AG04450 (cell line): Measurements from ENCODE around the gene SH3PXD2A. TPM values are rescaled to one million over a fixed set of nuclear protein-coding genes. Genes with fewer than 3 reads are reported as not detected.

Experiments
- CTCF ChIA-PET: fragments of 300-600, 350-600 bp; formaldehyde crosslinking; extraction: SDS; loops from one replicate; lab custom pipeline; 2022; ENCODE audit warnings: antibody characterized with exemption, inconsistent platforms; lab: Charles Lee
- POLR2A ChIA-PET: fragments of 350-600 bp; formaldehyde crosslinking; extraction: SDS; loops from one replicate; lab custom pipeline; 2021; ENCODE audit warnings: antibody characterized with exemption, inconsistent platforms; lab: Yijun Ruan, JAX
- DNase-seq: peaks from one replicate; pipeline ENCODE4 v3.0.0-alpha.2; 2011; ENCODE audit warnings: low read depth, low spot score
- H3K27ac ChIP-seq: one replicate; pipeline ENCODE4 v1.5.1; 2012; ENCODE audit warnings: low read depth, low read length, control low read depth
- H3K27me3 ChIP-seq: one replicate; pipeline ENCODE4 v1.6.0; 2012; ENCODE audit warnings: low read length; ENCODE audit not compliant: control insufficient read depth, insufficient read depth
- H3K4me3 ChIP-seq: 2 replicates; pipeline ENCODE4 v1.5.1; 2011; ENCODE audit warnings: mild to moderate bottlenecking, low read depth, low read length, control low read depth
- H3K9me3 ChIP-seq: 2 replicates; pipeline ENCODE4 v1.5.1; 2012; ENCODE audit warnings: low read length; ENCODE audit not compliant: control insufficient read depth, insufficient read depth
- CTCF ChIP-seq: IDR thresholded peaks from 2 replicates; pipeline ENCODE4 v1.5.1; 2011; ENCODE audit warnings: low read depth, low read length, control low read depth, inconsistent platforms
- polyA plus RNA-seq: library from polyadenylated mRNA; depleted of rRNA; stranded (reverse); fragments of >200 nt; gene quantifications from 2 replicates; pipeline ENCODE4 v1.2.3, GENCODE V29; 2011

The SH3PXD2A gene
- polyA plus RNA-seq, 1 experiment: 22.9 TPM

- no peak for TF ChIP-seq CTCF
- Histone ChIP-seq H3K27ac (peak overlapping the region; percentile 31), H3K9me3 (no peaks in the 10 kb centered on the region), H3K27me3 (no peaks in the 10 kb centered on the region), H3K4me3 (no peak overlapping the region)
- POLR2A ChIA-PET: no interaction called here
- DNase-seq: no peak
- CTCF ChIA-PET: interaction anchor here (1.2 kb wide), 1 partner anchor 134 kb away, joined by 3 read pairs; no protein-coding TSS in a partner anchor
Measured at GRCh38 chr10:103820101-103821062, 35.0 kb downstream of the SH3PXD2A start.

- Histone ChIP-seq H3K27ac (no peak overlapping the region), H3K4me3 (no peak overlapping the region), H3K27me3 (no peaks in the 10 kb centered on the region), H3K9me3 (no peaks in the 10 kb centered on the region)
- ChIA-PET POLR2A (no interaction called here), CTCF (no interaction called here)
- DNase-seq: no peak
- no peak for TF ChIP-seq CTCF
Measured at GRCh38 chr10:103819493-103819892, 35.9 kb downstream of the SH3PXD2A start.

- Histone ChIP-seq H3K9me3 (no peaks in the 10 kb centered on the region), H3K27me3 (no peaks in the 10 kb centered on the region), H3K4me3 (no peak overlapping the region), H3K27ac (no peak overlapping the region)
- no peak for DNase-seq
- ChIA-PET POLR2A (no interaction called here), CTCF (no interaction called here)
- no peak for TF ChIP-seq CTCF
Measured at GRCh38 chr10:103818765-103819374, 36.5 kb downstream of the SH3PXD2A start.

GRCh38 chr10:103818105-103818504 lies 37.3 kb downstream of the SH3PXD2A start:
- no peak for TF ChIP-seq CTCF
- Histone ChIP-seq H3K27ac (no peak overlapping the region), H3K27me3 (no peaks in the 10 kb centered on the region), H3K9me3 (no peaks in the 10 kb centered on the region), H3K4me3 (no peak overlapping the region)
- ChIA-PET POLR2A (no interaction called here), CTCF (no interaction called here)
- DNase-seq: no peak

GRCh38 chr10:103816431-103816830 lies 38.9 kb downstream of the SH3PXD2A start:
- Histone ChIP-seq H3K9me3 (no peaks in the 10 kb centered on the region), H3K27ac (no peak overlapping the region), H3K4me3 (no peak overlapping the region), H3K27me3 (no peaks in the 10 kb centered on the region)
- POLR2A ChIA-PET: interaction anchor here (0.6 kb wide), 1 partner anchor 58 kb away, joined by 7 read pairs; no protein-coding TSS in a partner anchor
- DNase-seq: no peak
- no peak for TF ChIP-seq CTCF
- CTCF ChIA-PET: no interaction called here
